Tibial artery (tissue), 4 donors: Measurements from ENCODE around the gene RAD23B.

Source experiments
- DNase-seq, 2 donors: peaks; one replicate each; pipeline ENCODE4 v3.0.0-alpha.2; 2019
- H3K27ac ChIP-seq, 2 donors: fragments of 200-600 bp; sonication (generic) in 1 of 2; 1 replicate in 1 of 2; 2 replicates in 1 of 2; pipeline ENCODE4 v1.5.1; 2018 to 2019; ENCODE audit warnings: mild to moderate bottlenecking in 1 of 2
- H3K27me3 ChIP-seq, 2 donors: fragments of 200-600 bp; sonication (generic) in 1 of 2; one replicate each; pipeline versions ENCODE4 v1.5.1 to v1.6.0; 2016 to 2019
- H3K36me3 ChIP-seq, 3 donors: fragments of 200-600 bp; sonication (generic) in 2 of 3; one replicate each; pipeline ENCODE4 v1.5.1; 2016 to 2019; ENCODE audit warnings: mild to moderate bottlenecking in 2 of 3
- H3K4me1 ChIP-seq, 4 donors: fragments of 200-600 bp; sonication (generic) in 2 of 4; 1 replicate in 3 of 4; 2 replicates in 1 of 4; pipeline ENCODE4 v1.5.1; 2016 to 2019
- H3K4me3 ChIP-seq, 2 donors: fragments of 200-600 bp; sonication (generic) in 1 of 2; 1 replicate in 1 of 2; 2 replicates in 1 of 2; pipeline ENCODE4 v1.5.1; 2018 to 2019; ENCODE audit warnings: mild to moderate bottlenecking in 2 of 2
- H3K9me3 ChIP-seq, 3 donors: fragments of 200-600 bp; sonication (generic) in 1 of 3; one replicate each; pipeline ENCODE4 v1.5.1; 2016 to 2019
- CTCF ChIP-seq, 2 experiments: fragments of 200-600 bp in 1 of 2; fragments of 450-650 bp in 1 of 2; IDR thresholded peaks; one replicate each; pipeline ENCODE4 v1.5.1; 2017 to 2019; ENCODE audit warnings: antibody characterized with exemption in 2 of 2, mild to moderate bottlenecking in 1 of 2, moderate library complexity in 1 of 2
- intact Hi-C: fragments of 100-400 bp; cut with DNase I; formaldehyde crosslinking; loops from one replicate; pipeline ENCODE4 v1.15.0; 2023; ENCODE audit warnings: low total_unique reads

Gene RAD23B

GRCh38 chr9:107263289-107263688, 19.8 kb upstream of the RAD23B start:
- H3K27me3 ChIP-seq, result no peaks in the 10 kb centered on the region
- TF ChIP-seq CTCF (IDR thresholded peaks at IDR 0.05), result no peak
- H3K9me3 ChIP-seq, result no peaks in the 10 kb centered on the region
- intact Hi-C loops, result no loop called here
- no peak overlapping the region for H3K4me3 ChIP-seq
- no peak for DNase-seq
- H3K27ac ChIP-seq, result no peak overlapping the region
- no peaks in the 10 kb centered on the region for H3K4me1 ChIP-seq
- no peaks in the 10 kb centered on the region for H3K36me3 ChIP-seq

- H3K4me3 ChIP-seq, result no peak overlapping the region
- no peaks in the 10 kb centered on the region for H3K36me3 ChIP-seq
- intact Hi-C loops, result no loop called here
- no peak overlapping the region for H3K27ac ChIP-seq
- no peak for TF ChIP-seq CTCF (IDR thresholded peaks at IDR 0.05)
- no peaks in the 10 kb centered on the region for H3K9me3 ChIP-seq
- DNase-seq, result no peak
- H3K27me3 ChIP-seq, result no peaks in the 10 kb centered on the region
- H3K4me1 ChIP-seq, result no peaks in the 10 kb centered on the region
Observed at GRCh38 chr9:107266624-107267368, 16.3 kb upstream of the RAD23B start.

GRCh38 chr9:107268560-107268959, 14.5 kb upstream of the RAD23B start:
- no peak for DNase-seq
- TF ChIP-seq CTCF (IDR thresholded peaks at IDR 0.05), result no peak
- Histone ChIP-seq H3K4me1 (no peaks in the 10 kb centered on the region), H3K27me3 (no peaks in the 10 kb centered on the region), H3K4me3 (no peak overlapping the region), H3K27ac (no peak overlapping the region), H3K36me3 (no peaks in the 10 kb centered on the region), H3K9me3 (no peaks in the 10 kb centered on the region)
- intact Hi-C loops, result no loop called here

DNA sequence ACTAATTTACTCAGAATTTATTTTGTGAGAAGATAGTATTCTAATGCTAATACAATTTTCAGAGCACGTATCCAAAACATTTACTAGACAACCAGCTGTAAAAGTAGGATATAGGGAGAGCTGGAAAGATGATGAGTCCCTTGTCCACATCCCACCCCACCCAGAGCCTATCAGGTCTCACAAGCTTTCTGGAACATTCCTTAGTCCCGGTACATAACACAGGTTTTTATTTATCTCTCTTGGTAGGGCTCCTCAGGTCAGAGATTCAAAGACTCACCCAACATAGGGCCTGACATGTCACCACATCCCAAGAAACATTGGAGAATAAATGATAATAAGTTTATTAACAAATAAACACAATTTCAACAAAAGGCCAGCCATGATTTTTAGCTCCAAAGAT, 13.8 kb upstream of the RAD23B start:
- H3K27me3 ChIP-seq, result no peaks in the 10 kb centered on the region
- H3K9me3 ChIP-seq, result no peaks in the 10 kb centered on the region
- H3K4me1 ChIP-seq, result peaks cover 0 to under 1% (median 0%) of the 10 kb centered on the region in 4 donors
- no peaks in the 10 kb centered on the region for H3K36me3 ChIP-seq
- DNase-seq, result no peak
- intact Hi-C loops, result no loop called here
- TF ChIP-seq CTCF (IDR thresholded peaks at IDR 0.05), result no peak
- no peak overlapping the region for H3K27ac ChIP-seq
- H3K4me3 ChIP-seq, result no peak overlapping the region

- no peak for TF ChIP-seq CTCF (IDR thresholded peaks at IDR 0.05)
- Histone ChIP-seq H3K9me3 (no peaks in the 10 kb centered on the region), H3K4me1 (peaks cover 0 to 5% (median 4%) of the 10 kb centered on the region in 4 donors), H3K36me3 (no peaks in the 10 kb centered on the region), H3K27me3 (no peaks in the 10 kb centered on the region), H3K4me3 (no peak overlapping the region), H3K27ac (no peak overlapping the region)
- DNase-seq, result no peak
- intact Hi-C loops, result no loop called here
Observed at GRCh38 chr9:107269681-107270080, 13.4 kb upstream of the RAD23B start.
